Suprapubic skin (tissue), 4 donors: ENCODE data around the gene C1R. TPM values are rescaled to one million over a fixed set of nuclear protein-coding genes. Genes with fewer than 3 reads are reported as not detected.

Experiments used
- DNase-seq, 2 donors: peaks; one replicate each; pipeline ENCODE4 v3.0.0-alpha.2; 2019; ENCODE audit warnings: low spot score in 2 of 2
- H3K27ac ChIP-seq: fragments of 200-600 bp; sonication (generic); one replicate; pipeline ENCODE4 v1.5.1; 2019
- H3K27me3 ChIP-seq: fragments of 200-600 bp; sonication (generic); one replicate; pipeline ENCODE4 v1.5.1; 2019
- H3K36me3 ChIP-seq: fragments of 200-600 bp; sonication (generic); one replicate; pipeline ENCODE4 v1.5.1; 2019
- H3K4me1 ChIP-seq: fragments of 200-600 bp; sonication (generic); one replicate; pipeline ENCODE4 v1.5.1; 2019
- H3K4me3 ChIP-seq: fragments of 200-600 bp; sonication (generic); one replicate; pipeline ENCODE4 v1.5.1; 2019; ENCODE audit warnings: mild to moderate bottlenecking
- H3K9me3 ChIP-seq: fragments of 200-600 bp; sonication (generic); one replicate; pipeline ENCODE4 v1.5.1; 2019
- EP300 ChIP-seq: sonication (generic); formaldehyde crosslinking; IDR thresholded peaks from one replicate; pipeline ENCODE4 v1.6.1; 2017; ENCODE audit warnings: antibody characterized with exemption
- POLR2A ChIP-seq, 2 donors: fragments of 450-650 bp; IDR thresholded peaks; one replicate each; pipeline ENCODE4 v1.6.1; 2017; ENCODE audit warnings: antibody characterized with exemption in 2 of 2, mild to moderate bottlenecking in 2 of 2, moderate library complexity in 2 of 2
- POLR2AphosphoS5 ChIP-seq, 3 donors: sonication (generic); formaldehyde crosslinking; IDR thresholded peaks; one replicate each; pipeline ENCODE4 v1.6.1; 2017; ENCODE audit warnings: antibody characterized with exemption in 3 of 3
- WGBS: methylation state at CpG from one replicate; pipeline ENCODE4 v1.1.5; 2018; 5-methylcytosine and 5-hydroxymethylcytosine counted together
- total RNA-seq, 4 donors: library from RNA; depleted of rRNA; stranded (reverse); fragments of >200 nt; gene quantifications; one replicate each; pipeline ENCODE4 v1.1.0, GENCODE V29; 2016
- TF ChIP-seq, protein P1 (sequence below), 2 donors: fragments of 200-600 bp in 1 of 2; fragments of 450-650 bp in 1 of 2; sonication (generic) in 1 of 2; IDR thresholded peaks; one replicate each; pipeline ENCODE4 v1.5.1; 2016 to 2019; ENCODE audit warnings: antibody characterized with exemption in 2 of 2, mild to moderate bottlenecking in 1 of 2, moderate library complexity in 1 of 2

The C1R gene
- total RNA-seq, 4 donors from 2014 or later: 70.2 to 166 (median 95.4) TPM

DNA sequence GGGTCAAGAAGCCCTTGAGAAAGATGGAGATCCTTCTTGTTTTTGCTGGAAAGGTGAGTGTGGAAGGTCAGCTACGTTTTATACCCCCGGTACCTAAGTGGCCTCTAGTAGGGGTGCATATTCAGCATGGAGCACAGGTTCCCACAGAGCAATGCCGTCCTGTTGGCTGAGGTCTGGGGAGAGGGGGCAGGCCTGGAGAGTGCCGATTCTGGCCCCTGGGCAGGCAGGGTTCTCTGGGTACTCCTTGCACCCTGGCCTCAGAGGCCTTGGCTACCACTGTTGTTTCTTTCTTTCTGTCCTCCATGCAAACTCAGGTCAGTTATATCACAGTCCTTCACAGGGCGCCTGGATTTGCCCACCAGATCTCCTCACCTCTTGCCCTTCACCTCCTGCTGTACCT, 27.9 kb upstream of the C1R start:
- Histone ChIP-seq H3K4me3 (no peak overlapping the region), H3K9me3 (no peaks in the 10 kb centered on the region), H3K27ac (no peak overlapping the region), H3K4me1 (no peaks in the 10 kb centered on the region), H3K36me3 (peaks cover 22% of the 10 kb centered on the region), H3K27me3 (no peaks in the 10 kb centered on the region)
- peak in 1 of 2 donors; percentile 33 for DNase-seq
- TF ChIP-seq POLR2AphosphoS5 (IDR thresholded peaks at IDR 0.05): no peak
- TF ChIP-seq, protein P1, sequence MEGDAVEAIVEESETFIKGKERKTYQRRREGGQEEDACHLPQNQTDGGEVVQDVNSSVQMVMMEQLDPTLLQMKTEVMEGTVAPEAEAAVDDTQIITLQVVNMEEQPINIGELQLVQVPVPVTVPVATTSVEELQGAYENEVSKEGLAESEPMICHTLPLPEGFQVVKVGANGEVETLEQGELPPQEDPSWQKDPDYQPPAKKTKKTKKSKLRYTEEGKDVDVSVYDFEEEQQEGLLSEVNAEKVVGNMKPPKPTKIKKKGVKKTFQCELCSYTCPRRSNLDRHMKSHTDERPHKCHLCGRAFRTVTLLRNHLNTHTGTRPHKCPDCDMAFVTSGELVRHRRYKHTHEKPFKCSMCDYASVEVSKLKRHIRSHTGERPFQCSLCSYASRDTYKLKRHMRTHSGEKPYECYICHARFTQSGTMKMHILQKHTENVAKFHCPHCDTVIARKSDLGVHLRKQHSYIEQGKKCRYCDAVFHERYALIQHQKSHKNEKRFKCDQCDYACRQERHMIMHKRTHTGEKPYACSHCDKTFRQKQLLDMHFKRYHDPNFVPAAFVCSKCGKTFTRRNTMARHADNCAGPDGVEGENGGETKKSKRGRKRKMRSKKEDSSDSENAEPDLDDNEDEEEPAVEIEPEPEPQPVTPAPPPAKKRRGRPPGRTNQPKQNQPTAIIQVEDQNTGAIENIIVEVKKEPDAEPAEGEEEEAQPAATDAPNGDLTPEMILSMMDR (IDR thresholded peaks at IDR 0.05): no peak
- no peak for TF ChIP-seq POLR2A (IDR thresholded peaks at IDR 0.05)
- no peak for TF ChIP-seq EP300
- WGBS: 96% methylated on average over 5 of the region's 5 CpGs

DNA sequence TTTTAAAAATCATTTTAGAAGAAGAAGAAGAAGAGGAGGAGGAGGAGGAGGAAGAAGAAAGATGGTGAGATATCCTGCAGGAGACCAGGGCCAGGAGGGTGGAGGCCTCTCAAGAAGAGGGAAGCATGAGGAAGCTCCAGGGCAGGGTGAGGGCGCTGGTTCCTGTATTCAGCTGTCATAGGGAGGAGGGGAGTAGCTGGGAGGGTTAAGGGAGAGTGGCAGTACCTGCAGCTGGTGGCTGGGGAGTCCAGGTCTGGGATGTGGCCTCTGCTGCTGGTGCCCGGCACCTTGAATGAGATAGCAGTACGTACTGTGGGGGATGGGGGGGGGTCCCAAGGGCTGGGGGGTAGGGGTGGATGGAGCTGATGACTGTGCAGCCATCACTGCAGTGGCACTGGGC, 26.6 kb upstream of the C1R start:
- no peaks in the 10 kb centered on the region for H3K4me1 ChIP-seq
- H3K4me3 ChIP-seq: no peak overlapping the region
- no peaks in the 10 kb centered on the region for H3K9me3 ChIP-seq
- no peak overlapping the region for H3K27ac ChIP-seq
- no peak for TF ChIP-seq POLR2AphosphoS5 (IDR thresholded peaks at IDR 0.05)
- TF ChIP-seq EP300: no peak
- no peak for TF ChIP-seq POLR2A (IDR thresholded peaks at IDR 0.05)
- TF ChIP-seq, protein P1 (IDR thresholded peaks at IDR 0.05): no peak
- no peaks in the 10 kb centered on the region for H3K27me3 ChIP-seq
- peak; percentile 42 to 60 for DNase-seq
- peaks cover 24% of the 10 kb centered on the region for H3K36me3 ChIP-seq
- 78% methylated on average over 3 of the region's 3 CpGs for WGBS

DNA sequence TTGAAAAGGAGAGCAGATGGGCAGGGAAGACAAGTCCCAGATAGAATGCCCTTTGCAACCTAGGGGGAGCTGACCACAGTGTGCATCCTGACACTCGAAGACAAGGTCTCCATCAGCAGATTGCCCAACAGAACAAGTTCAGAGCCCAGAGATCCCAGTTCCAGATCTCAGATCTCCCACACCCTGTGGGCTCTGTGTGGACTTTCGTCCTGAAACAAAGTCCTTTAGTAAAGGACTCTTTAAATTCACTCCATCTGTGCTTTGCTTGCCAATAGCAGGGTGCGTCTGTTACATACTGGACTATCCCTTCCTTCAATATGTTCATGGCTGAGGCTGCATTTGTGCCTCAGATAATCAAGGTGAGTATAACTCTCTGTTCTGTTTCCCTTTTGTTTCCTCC, 25.4 kb upstream of the C1R start:
- Histone ChIP-seq H3K4me3 (no peak overlapping the region), H3K27ac (no peak overlapping the region), H3K27me3 (no peaks in the 10 kb centered on the region), H3K9me3 (no peaks in the 10 kb centered on the region), H3K4me1 (peaks cover 7% of the 10 kb centered on the region), H3K36me3 (peaks cover 24% of the 10 kb centered on the region)
- 88% methylated on average over 3 of the region's 3 CpGs for WGBS
- TF ChIP-seq POLR2A (IDR thresholded peaks at IDR 0.05) (no peak), EP300 (no peak), POLR2AphosphoS5 (IDR thresholded peaks at IDR 0.05) (no peak)
- TF ChIP-seq, protein P1 (IDR thresholded peaks at IDR 0.05): no peak
- DNase-seq: peak; percentile 2 to 13

DNA sequence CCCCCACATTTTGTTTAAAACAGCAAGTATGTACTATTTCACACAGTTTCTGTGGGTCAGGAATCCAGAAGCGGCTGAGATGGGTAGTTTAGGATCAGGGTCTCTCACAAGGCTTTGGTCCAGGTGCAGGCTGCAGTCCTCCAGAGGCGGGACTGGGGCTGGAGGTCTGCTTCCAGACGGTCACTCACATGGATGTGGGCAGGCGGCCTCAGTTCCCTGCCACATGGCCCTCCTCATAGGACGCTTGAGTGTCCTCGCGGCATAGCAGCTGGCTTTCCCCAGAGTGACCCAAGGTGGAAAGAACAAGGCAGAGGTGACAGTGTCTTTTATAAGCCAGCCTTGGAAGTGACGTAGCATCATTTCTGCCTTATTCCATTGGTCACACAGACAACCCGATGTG, 24.7 kb upstream of the C1R start:
- Histone ChIP-seq H3K4me3 (no peak overlapping the region), H3K36me3 (peaks cover 24% of the 10 kb centered on the region), H3K9me3 (no peaks in the 10 kb centered on the region), H3K27me3 (no peaks in the 10 kb centered on the region), H3K27ac (no peak overlapping the region), H3K4me1 (peaks cover 7% of the 10 kb centered on the region)
- WGBS: 81% methylated on average over 8 of the region's 9 CpGs
- TF ChIP-seq POLR2A (IDR thresholded peaks at IDR 0.05) (no peak), POLR2AphosphoS5 (IDR thresholded peaks at IDR 0.05) (no peak), EP300 (no peak)
- TF ChIP-seq, protein P1 (IDR thresholded peaks at IDR 0.05): no peak
- DNase-seq: peak; percentile 39 to 48

DNA sequence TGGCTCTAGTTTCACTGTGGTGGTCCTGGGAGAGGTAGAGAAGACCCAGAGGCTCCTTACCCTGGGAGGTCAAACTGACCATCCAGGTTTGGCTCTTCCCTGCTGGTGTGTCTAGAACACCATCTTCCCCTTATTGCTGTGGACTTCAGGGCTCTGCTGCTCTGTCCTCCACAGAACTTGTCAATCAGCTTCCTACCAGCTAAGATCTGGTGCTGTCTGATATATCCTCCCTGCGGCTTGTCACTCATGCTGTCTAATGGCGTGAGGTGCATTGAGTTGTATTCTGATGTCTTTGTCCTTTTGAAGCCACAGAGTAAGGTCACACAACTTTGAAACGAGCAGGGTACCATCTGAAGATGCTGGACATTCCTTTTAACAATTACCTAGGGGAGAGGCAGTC, 24.0 kb upstream of the C1R start:
- DNase-seq: peak in 1 of 2 donors; percentile 15
- Histone ChIP-seq H3K27me3 (no peaks in the 10 kb centered on the region), H3K27ac (no peak overlapping the region), H3K9me3 (no peaks in the 10 kb centered on the region), H3K4me3 (no peak overlapping the region), H3K36me3 (peaks cover 24% of the 10 kb centered on the region), H3K4me1 (peaks cover 7% of the 10 kb centered on the region)
- TF ChIP-seq, protein P1 (IDR thresholded peaks at IDR 0.05): no peak
- TF ChIP-seq EP300: no peak
- no peak for TF ChIP-seq POLR2A (IDR thresholded peaks at IDR 0.05)
- WGBS: 85% methylated on average over 3 of the region's 3 CpGs
